NCI-H187 treated with DMSO at 0.1 percent for 48 hours (cell line): ENCODE measurements around the gene RGS9.

Source experiments
- DNase-seq: peaks from one replicate; lab custom pipeline; 2025; lab: John Stamatoyannopoulos, UW

RGS9 gene

DNA sequence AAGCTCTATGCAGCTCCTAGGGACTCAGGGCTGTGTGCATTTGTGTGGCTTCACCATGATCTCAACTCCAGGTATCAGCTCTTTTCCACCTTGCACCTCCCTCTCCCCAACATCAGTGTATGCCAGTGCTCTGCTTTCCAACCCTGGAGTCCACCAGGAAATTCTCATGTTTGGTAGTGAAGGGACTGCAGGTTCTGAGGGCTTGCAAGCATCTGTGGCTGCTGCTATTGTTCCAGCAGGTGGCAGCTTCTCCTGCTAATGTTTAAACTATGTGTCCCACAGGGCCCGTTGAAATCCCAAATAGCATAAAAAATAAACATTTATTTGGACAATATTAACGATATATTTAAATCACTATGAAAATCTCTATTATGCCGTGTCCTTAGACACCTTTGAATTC lies 82.0 kb downstream of the RGS9 start:
- DNase-seq: no peak

DNA sequence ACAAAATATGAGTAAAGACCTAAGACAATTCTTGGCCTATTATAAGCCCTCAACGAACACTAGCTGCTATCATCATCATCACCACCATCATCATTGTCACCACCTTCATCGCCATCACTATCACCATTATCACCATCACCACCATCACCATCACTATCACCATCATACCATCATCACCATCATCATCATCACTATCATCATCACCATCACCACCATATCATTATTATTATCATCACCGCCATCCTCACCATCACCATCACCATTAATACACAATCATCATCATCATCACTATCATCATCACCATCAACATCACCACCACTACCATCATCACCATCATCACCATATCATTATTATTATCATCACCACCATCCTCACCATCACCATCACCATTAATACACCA lies 82.5 kb downstream of the RGS9 start:
- DNase-seq: no peak

DNA sequence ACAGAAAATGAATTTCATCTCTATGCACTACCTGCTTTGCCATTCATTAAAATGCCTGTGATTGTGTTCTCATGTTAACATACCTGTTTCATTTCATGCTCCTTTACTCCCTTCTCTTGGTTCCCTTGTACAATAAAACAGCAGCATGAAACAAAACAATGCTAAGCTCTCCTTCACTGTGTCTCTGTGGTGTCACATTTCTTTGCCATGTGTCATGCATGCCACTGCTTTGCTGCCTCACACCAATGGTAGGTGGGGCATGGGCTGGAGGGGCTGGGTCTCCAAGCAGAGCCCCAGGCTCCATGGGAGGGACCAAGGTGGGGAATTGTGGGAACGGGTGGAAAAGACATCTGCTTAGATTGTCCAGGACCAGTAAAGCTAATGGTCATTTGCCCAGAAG lies 83.6 kb downstream of the RGS9 start:
- DNase-seq: no peak

DNA sequence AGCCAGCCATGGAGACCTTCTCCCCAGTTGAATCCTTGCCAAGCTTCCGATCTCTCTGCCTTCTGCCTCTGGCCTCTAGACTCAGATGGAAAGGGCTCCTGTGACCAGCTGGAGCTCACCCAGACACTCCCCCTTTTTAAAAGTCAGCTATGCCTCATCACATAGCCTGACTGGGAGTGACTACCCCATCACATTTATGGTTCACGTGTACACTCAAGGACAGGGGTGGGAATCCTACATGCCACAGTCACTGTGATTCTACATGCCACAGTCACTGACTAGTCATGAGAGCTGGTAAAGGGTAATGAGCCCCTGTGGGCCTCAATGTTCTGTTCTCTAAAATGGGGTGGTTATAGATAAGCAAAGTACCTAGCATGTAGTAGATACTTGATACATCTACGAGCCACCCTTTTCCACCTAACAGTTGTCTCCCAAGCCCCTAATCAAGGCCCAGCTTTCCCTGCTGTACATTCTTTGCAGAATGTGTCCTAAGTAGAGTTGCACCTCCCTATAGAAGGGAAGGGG lies 85.1 kb downstream of the RGS9 start:
- DNase-seq: no peak

DNA sequence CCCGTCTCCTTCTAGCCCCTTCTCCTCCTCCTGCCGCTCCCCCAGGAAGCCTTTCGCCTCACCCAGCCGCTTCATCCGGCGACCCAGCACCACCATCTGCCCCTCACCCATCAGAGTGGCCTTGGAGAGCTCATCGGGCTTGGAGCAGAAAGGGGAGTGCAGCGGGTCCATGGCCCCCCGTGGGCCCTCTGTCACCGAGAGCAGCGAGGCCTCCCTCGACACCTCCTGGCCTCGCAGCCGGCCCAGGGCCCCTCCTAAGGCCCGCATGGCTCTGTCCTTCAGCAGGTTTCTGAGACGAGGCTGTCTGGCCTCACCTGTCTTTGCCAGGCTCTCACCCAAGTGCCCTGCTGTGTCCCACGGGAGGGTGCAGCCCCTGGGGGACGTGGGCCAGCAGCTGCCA lies 87.9 kb downstream of the RGS9 start:
- DNase-seq: no peak

DNA sequence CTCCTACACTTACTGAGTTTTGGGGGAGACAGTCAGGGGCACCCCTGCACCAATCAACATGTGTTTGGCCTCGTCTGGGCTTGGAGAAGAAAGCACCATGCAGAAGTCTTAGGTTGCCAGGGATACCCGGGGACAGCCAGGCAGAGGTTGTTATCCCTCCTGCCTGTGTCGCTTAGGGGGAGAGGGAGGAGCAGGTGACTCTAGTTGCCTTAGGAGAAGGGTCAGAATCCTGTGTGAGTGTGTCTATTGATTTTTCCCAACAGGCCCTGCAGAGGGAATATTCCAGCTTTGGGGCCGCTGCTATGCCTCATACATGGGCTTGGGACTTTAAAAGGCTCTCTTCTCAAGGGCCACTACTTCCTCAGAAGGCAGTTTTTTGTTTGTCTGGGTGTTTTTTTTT lies 89.1 kb downstream of the RGS9 start:
- no peak for DNase-seq

DNA sequence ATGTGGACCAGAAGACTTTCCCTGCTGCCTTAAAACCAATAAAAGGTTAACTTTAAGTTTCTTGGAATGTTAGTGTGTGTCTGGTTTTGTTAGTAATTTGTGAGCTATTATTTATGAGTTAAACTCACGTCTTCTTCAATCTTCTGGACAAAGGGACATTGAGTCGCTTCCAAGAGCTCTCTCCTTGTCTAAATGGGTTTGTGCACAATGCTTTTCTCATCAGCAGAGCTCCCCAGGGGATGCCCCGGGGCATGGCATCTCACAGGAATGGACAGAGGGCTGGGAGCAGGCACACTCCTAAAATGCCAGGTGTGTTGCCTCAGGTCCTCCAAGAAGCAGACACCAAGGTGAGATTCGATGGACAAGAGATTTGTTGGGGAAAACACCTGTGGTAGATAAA lies 90.5 kb downstream of the RGS9 start:
- DNase-seq: no peak

DNA sequence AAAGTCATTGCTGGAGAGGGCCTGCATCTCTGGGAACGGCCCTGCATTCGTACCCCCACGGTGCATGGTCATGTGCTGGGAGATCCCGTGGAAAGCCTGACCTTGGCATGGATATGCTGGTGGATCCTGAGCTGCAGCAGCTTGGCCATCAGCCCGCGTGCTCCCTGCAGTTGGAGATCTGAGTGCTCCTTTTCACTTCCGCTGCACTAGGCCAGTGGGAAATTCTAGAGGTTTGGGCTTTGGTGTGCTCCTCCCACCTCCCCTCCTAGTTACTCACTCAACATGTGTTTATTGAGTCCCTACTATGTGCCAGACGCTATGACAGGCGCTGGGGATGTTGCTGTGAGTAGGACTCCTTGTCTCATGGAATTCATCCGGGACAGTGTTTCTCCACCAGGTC lies 91.1 kb downstream of the RGS9 start:
- no peak for DNase-seq

DNA sequence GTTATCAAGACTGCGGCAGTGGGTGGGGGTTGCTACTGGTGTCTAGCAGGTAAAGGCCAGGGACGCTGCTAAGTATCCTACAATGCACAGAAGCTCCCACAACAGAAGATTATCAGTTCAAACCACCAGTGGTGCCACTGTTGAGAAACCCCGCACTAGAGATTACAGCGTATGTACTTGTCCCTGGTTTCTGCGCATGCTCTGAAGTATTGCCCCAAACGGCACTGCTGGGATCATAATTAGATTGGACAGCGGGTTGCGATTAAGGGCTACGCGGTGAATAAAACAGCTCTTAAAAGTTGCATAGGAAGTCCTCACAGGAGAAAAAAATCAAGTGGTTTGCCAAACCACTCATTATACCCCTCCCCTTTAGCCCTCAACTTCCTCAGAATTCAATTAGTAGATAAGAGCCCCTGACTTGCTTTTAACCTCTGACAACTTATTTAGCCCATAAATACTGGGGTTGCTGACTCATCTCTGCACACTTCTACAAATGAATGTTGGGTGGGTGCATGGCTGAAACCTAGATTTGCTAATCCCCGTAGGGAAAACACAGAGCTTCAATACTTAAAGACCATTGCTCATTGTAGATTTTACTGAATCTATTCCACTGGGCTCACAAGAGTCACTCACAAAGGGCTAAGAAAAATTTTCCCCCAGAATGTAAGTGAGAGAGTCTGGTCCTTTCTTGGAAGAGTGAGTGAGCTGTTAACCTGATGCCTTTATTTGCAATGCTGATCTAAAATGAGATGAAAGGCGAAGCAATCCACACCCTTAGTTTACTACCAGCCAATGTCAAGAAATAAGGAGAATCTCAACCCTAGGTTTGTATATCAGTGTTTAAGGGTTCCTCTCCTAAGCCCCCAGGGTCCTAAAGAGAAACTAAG lies 91.8 kb downstream of the RGS9 start:
- no peak for DNase-seq

DNA sequence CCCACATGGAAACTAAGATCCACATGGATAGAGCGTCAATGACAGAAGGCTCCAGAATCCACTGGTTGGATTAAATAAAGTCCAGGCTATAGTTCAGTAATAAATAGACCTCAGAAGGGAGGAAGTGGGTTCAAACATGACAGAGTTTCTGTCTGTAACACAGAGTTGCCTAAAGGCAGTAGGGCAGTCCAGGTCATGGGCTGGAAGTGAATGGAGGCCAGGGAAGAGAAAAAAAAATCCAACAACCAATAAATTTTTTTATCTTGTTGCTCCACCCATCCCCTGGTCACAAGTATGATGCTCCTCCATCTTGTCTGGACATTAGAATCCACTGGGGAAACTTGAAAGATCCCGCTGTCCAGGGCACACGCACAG lies 92.4 kb downstream of the RGS9 start:
- DNase-seq: no peak

DNA sequence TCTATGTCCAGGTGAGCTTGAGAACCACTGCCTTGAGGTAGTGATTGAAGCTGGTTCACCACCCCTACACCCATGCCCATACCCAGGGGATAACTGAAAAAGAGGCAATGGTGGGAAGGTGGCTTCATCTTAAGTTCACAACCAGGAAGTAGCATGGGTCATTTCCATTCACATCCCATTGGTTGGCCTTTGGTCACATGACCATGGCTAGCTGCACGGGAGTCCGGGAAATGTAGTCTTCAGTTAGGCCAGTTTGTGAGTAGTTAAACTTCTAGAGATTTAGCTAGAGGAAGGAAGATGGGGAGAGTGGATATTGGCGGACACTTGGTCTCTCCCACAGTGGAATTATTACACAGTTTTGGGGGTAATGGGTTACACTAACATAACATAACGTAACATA lies 92.9 kb downstream of the RGS9 start:
- no peak for DNase-seq

DNA sequence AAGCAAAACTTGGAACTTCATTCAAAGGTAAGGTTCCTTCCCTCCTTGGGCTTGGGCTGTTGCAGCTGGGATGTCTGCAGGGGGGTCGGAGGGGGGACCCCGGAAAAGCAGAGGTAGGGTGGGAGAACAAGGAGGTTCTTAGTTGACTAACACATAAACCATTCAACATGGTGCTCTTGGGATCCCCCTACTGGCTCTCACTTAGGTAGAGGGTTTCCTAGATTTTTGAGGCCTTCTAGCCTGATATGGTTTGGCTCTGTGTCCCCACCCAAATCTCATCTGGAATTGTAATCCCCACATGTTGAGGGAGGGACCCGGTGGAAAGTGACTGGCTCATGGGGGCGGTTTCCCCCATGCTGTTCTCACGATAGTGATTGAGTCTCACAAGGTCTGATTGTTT lies 93.9 kb downstream of the RGS9 start:
- DNase-seq: no peak

DNA sequence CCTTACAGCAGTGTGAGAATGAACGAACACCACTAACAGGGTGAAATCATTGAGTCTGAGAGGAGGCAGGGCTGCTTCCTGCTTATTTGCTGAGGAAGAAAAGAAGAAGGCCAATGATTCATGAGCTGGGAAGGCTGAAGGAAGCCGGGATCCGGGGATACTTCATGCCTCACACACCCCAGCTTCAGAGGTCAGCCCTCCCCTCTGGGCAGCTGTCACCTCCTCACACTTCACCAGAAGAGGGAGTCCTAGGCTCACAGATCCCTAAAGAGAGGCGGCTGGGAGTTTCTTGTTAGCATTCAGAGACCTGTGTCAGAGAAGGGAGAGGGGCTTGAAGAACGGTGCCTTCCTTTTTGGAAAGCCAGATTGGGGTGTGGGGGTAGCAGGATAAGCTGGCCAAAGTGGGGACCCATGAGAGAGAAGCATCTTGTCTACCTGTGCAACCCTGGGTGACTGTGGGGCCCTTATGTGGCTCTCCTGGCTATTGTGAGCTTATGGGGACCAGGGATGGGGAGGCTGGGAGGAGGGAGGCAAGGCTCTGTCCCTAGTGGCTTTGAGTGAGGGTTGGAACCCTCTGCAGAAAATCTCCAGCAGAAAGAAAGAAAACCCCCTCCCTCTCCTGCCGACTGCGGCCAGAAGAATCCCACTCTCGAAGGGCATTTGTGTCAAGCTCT lies 94.6 kb downstream of the RGS9 start:
- DNase-seq: no peak

DNA sequence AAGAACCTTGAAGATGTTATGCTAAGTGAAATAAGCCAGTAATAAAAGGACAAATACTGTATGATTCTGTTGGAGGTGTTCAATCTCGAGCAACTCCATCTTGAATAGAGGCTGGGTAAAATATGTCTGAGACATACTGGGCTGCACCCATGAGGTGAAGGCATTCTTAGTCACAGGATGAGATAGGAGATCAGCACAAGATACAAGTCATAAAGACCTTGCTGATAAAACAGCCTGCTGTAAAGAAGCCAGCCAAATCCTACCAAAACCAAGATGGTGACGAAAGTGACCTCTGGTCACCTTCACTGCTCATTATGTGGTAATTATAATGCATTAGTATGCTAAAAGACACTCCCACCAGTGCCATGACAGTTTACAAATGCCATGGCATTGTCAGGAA lies 98.1 kb downstream of the RGS9 start:
- DNase-seq: no peak

DNA sequence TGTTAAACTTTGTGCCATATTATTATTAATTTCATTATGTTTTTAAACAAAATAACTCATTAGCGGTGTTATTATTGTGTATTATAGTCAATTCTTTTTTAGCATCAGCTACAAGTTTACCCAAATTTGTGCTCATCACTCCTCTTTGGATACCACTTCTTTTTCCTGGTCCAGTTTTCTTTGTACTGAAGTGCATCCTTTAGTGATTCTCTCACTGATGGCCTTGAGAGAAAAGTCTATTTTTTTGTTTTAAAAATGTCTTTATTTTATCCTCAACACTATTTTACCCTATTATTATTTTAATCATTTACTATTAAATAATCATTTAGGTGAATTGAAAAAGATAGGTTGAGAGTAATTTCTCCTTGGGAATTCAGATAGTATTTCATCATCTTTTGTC lies 99.2 kb downstream of the RGS9 start:
- no peak for DNase-seq

DNA sequence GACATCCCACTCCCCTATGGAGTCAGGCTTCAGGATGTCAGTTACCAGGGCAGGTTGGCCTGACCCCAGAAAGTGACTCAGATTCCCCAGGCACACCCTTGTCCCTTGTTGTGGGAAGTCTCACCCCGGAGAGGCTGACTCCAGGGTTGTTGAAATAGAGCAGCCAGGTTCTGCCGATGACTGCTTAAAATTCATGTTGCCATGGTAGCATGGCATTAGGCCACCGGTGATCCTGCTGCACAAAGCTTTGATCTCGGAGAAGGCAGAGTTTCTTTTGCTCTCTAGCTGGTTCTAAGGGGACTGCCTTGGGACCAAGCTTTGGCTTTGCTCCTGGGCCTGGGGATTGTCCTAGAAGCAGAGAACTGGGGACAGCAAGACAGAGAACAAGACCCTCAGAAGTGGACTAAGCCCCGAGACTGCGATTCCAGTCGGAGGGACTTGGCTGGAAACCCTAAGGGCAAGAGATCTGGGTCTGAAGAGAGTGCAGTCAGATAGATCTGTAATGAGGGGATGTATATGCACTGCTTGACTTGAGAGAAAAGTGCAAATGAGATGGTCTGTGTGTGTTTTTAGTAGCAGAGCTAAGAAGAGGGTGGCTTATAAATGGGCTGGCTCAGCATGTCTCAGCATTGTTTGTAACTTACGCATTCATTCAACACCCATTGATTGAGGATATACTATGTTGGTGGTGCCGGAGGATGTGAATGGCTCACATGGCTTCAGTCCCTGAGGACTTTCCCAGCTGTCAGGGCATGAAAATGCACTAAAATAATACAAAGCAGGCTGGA lies 106.9 kb downstream of the RGS9 start:
- DNase-seq: no peak

DNA sequence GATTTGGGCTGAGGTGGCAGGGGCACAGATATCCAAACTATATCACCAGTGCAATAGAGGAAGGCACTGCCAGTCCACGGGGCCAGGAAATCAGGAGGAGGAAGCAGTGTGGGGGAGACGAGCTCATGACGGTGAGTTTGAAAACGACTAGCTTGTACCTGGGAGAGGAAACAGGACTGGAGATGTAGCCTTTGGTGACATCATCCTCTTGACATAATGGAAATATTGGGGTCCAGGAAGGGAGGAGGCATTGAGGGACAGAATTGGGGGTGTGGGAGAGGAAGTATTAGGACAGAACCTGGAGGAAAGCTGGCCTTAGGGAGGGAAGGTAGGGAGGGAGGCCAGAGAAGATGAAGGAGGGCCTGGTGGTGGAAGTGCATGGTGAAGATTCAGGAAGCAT lies 109.1 kb downstream of the RGS9 start:
- DNase-seq: no peak

DNA sequence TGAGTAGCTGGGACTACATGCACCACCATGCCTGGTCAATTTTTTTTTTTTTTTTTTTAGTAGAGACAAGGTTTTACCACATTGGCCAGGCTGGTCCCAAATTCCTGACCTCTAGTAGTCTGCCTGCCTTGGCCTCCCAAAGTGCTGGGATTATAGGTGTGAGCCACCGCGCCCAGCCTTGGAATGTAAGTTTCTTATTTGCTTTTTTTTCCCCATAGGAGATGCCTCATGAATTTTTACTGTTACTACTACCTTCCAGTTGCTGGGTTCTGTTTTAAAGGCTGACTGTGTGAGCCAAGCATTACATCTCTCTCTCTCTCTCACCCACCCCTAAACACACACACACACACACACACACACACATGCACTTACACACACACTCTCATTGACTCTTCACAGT lies 112.6 kb downstream of the RGS9 start:
- DNase-seq: no peak

DNA sequence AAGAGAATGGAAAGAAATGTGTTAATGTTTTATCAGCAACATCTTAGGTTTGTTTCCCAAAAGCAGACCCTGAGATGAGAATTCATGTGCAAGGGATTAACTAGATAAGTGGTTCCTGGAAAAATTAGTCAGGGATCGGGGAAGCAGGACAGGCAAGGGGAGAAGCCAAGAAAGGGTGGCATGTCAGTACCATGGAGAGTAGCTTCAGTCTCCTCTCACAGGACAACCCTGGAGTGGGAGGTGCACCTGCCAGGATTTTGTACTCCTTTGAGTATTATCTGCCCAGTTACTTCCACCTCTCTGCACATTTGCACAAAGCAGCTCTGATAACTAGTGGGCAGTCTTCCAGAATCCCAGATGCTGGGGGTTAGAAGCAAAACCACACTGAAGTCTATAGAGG lies 117.0 kb downstream of the RGS9 start:
- no peak for DNase-seq

DNA sequence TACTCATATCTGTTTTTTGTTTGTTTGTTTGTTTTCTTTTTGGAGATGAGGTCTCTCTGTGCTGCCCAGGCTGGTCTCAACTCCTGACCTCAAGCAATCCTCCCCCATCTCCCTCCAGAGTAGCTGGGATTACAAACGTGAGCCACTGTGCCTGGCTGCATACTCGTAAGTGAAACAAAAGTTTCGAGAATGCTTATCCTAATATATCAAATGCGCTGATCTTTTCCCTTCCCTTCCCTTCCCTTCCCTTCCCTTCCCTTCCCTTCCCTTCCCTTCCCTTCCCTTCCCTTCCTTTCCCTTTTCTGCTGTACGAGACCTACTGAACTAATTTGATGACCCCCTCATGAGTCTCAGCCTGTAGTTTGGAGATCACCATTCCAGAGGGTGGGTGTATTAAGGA lies 122.1 kb downstream of the RGS9 start:
- no peak for DNase-seq

DNA sequence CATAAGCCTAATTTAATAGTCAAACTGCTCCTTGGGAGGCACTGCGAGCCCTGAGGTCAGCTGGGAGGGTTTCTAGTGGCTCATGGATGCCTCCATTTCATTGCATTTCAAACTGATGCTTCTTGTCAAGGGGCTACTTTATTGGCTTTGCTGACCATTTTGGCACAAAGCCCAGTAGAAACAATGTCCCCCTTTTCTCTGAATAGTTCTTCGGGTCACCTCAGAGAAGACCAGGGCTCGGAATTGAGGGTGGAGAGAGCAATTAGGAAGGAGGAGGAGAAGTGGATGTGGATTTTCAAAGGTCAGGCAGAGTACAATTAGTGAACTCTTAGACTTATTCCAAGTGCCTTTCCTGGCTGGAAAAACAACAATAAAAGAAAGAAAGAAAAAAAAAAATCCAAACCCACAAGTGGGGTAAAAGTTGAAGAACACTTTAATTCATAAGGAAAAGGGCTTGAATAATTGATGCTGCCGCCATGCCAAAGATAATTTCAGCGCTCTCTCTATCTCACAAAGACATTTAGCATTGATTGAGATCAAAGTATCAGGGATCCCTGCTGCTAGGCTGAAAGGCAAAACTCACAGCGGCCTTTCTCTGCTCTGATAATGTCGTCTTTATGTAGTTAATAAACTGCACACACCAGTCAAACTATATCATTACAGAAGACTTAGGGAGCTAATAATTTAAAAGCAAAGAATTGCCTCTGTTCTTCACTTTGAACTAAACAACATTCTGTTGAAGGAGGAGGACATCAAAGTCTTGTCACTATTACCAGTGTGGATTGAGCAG lies 122.7 kb downstream of the RGS9 start:
- DNase-seq: no peak

DNA sequence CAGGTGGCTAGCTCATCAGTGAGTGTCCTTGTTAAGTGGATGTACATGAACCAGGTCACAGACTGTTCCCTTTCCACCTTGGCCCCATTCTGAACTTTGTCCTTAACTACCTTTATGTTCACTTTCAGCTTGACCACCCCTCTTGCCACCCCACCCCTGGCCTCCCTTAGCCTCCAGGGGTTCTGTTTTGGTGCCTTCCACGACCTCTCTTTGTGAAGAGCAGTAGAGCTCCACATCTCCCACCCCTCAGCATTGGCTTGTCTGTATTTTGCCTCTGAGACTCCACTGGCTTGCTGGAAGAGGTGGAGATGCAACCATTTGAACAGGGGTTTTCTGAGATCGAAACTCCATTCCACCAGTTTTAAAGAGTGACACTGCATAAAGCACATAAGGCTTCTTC lies 123.5 kb downstream of the RGS9 start:
- DNase-seq: no peak
